Amniotic epithelial cell (primary cell): ENCODE results near the gene CACHD1.
A peak's percentile ranks its signal among the peaks of the same experiment; 100 is the strongest.

Experiments
- DNase-seq: peaks from one replicate; pipeline ENCODE4 v3.0.0-alpha.2; 2010; ENCODE audit warnings: low read depth

CACHD1 gene

DNA sequence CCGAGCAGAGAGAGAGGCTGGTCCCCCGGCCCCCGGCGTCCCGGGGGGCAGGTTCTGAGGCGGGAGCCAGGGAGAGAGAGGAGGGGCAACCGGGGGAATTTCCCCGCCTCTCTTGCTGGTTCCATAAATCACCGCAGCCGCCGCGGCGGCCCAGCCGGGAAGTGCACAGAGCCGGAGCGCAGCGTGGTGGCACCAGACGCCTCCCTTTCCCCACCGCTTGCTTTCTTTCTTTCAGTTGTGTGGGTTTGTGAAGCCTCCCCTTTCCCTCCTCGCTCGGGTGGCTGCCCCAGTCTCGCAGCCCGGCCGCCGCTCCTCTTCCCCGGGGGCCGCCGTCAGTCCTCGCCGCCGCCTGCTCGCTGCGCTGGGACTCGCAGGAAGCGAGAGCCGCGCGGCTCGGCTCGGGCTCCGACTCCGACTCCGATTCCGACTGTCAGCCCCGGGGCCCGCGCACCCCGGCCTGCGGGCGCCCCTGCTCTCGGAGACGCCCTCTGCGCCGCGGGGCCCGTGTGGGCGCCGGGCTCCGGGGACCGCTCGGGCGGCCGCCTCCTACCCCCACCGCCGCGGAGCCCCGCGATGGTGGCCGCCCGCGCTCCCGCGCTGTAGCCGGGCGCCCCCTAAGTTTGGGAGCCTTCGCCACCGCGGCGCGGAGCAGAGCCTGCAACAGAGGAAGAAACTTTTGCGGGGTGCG, at the start of gene CACHD1:
TSS of gene CACHD1 (plus strand) at position 153 of the 688 bp plus-strand sequence. CDS start 616 bp downstream, outside the sequence.
- DNase-seq = peak; percentile 59

GRCh38 chr1:64421377-64421776, 48.6 kb upstream of the CACHD1 start:
- DNase-seq = no peak

DNA sequence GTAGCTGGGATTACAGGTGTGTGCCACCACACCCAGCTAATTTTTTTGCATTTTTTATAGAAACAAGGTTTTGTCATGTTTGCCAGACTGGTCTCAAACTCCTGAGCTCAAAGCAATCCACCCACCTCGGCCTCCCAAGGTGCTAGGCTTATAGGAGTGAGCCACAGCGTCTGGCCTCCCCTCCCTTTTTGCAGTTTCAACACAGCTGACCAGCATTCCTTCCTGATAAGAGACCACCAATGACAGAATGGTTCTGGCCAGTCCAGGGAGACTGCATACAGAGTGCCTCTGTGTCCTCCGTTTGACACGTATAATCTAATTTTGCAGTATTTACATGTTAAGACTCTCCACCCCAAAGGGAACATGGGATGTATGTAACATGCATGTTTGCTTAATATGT, 46.4 kb upstream of the CACHD1 start:
- peak; percentile 43 for DNase-seq

DNA sequence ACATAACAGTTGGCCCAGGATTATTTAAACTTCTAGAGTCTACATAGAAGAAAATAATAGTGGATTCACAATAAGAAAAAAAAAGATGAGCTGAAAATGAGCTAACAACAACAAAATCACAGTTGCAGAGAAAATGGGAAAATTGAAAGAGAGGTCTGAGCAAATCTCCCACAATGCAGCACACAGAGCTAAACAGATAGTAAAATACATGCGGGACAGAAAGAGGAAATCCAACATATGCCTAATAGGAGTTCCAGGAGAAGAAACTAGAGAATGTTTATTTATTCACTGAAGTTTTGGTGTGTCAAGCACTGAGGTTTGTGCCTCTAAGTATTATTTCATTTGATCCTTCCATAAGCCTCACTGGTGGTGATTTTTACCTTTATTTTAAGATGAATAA, 45.5 kb upstream of the CACHD1 start:
- no peak for DNase-seq

GRCh38 chr1:64425521-64425920, 44.4 kb upstream of the CACHD1 start:
- DNase-seq = no peak

- no peak for DNase-seq
These were observed 43.2 kb upstream of the CACHD1 start for GRCh38 chr1:64426681-64427080.

DNA sequence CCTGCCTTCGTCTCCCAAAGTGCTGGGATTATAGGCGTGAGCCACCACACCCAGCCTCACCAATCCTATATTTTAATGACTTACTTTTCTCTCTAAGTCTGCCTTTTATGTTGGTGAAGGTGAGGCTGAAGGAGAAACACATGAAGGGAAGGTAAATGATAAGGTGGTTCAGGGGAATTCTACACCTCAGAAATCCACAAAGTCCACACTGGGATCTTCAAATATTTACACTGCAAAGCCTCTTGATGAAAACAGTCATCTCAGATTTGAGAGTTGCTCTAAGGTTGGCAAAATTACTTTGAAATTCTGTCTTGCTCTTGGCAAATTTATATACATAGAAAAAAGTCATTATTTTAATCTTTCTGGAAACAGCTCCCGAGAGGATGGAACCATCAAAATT, 42.0 kb upstream of the CACHD1 start:
- no peak for DNase-seq

DNA sequence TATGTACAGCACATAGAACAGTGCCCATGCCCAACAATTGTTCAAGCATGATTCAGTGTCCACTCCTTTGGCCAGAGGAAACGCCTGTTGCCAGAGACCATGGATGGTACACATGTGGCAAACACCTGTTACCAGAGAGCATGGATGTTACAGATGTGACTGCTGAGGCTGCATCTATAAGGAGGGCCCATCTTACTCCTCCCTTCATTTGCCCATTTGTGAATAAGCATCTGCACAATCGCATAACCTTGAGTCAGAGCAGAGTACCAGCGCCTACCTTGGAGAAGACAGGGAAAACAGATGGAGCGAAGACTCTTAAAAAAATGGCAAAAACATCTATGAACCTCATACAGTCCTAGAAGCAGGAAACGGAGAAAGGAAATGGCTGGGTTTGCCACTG, 36.6 kb upstream of the CACHD1 start:
- no peak for DNase-seq

DNA sequence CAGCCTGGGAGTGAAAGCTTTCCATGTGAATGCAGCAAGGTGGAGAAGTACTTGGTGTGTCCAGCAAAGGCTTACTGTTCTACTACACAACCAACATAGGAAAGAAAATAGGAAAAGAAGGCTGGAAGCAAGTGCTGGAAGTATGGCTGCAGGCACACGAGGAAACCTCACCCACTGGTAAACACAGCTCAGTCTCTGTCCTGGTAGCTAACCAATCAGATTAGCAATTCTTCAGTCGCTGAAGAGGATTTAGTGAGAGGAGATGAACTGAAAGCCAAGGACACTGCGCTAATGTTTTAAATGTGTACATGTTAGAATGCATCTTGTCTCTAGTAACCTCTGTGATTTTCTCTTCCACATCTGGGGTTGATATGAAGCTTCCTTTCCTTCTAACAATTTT, 36.2 kb upstream of the CACHD1 start:
- DNase-seq = no peak

GRCh38 chr1:64435000-64435399, 34.9 kb upstream of the CACHD1 start:
- DNase-seq = no peak

GRCh38 chr1:64437453-64437852, 32.5 kb upstream of the CACHD1 start:
- no peak for DNase-seq

DNA sequence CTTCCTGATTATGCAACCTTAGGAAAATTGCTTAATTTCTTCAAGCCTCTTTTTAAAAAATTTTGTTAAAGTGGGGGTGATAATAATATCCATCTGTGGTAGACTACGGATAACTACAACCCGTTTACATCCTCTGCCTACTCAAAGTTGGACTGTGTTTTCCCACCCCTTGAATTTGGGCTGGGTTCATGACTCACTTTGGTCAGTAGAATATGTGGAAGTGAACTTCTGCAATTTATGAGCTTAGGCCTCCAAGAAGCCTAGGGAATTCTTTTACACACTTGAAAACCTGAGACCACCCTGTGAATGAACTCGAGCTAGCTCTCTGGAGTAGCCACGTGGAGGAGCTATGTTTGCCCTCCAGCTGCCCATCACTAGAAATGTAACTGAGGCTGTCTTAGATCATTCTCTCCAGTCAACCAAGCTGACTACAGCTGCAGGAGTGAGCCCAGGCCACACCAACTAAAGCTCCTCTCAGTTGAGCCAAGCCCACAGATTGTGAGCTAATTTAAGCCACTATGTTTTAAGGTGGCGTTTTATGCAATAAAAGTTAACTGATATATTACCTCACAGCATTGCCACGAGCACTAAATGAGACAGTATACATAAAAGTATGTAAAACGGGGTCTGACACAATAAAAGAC, 29.6 kb upstream of the CACHD1 start:
- DNase-seq = no peak

DNA sequence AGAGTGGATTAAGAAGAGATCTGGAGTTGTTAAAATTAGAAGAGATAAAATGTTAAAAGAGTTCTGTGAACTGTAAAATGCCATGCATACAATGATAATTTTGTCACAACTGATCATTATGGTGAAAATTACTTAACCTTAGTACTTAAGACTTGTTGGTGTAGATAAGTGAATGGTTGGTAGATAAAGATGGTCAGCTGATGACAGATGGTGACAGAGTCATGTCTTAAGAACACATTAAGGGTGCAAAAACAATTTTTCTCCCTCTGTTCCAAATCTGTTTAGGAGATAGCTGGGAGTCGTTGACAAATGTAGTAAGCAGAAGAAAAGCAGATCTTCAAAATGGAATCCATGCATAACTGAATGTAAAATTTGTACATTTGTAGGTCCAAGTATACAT, 18.5 kb upstream of the CACHD1 start:
- no peak for DNase-seq

GRCh38 chr1:64453688-64454087, 16.2 kb upstream of the CACHD1 start:
- DNase-seq = no peak

GRCh38 chr1:64458915-64459314, 11.0 kb upstream of the CACHD1 start:
- no peak for DNase-seq

- DNase-seq = no peak
These were observed 10.2 kb upstream of the CACHD1 start for GRCh38 chr1:64459743-64460142.

GRCh38 chr1:64466033-64466432, 3.9 kb upstream of the CACHD1 start:
- DNase-seq = no peak

DNA sequence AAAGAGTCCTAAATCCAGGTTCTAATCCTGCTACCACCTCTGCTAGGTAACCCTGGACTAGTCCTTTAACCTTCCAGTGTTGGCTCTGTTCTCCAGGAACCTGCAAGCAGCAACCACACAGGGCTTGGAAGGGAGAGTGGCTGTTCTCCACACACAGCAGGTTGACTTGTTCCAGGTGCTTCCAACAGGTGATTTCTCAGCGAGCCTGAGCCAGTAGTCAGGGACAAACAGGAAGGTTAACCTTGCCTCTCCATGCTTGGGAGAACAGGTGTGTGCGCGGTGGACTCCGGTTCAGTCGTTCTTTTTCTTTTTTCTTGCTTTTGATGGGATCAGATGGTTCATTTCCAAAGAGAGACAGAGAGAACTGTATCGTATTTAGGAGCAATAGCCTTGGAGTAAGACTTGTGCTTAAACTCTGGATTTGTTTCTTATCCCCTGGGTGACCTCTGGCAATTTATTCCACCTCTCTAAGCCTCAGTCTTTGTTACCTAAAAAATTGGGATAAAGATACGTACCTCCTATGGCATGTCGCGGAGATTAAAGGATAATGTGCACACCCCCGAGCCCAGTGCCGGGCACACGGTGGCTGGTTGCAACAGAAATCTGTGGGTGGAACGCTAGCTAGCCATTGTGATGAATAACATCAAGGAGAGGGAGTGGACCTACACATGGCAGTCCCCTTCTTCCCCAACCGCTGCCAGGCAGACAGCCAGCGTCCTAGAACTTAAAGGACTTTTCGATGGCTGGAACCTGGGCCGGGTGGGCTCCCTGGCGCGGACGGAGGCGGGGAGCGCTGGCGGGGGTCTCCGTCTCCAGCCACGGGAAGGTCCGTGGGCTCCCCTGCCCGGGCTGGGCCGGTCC, 583 bp upstream of the CACHD1 start:
- no peak for DNase-seq

DNA sequence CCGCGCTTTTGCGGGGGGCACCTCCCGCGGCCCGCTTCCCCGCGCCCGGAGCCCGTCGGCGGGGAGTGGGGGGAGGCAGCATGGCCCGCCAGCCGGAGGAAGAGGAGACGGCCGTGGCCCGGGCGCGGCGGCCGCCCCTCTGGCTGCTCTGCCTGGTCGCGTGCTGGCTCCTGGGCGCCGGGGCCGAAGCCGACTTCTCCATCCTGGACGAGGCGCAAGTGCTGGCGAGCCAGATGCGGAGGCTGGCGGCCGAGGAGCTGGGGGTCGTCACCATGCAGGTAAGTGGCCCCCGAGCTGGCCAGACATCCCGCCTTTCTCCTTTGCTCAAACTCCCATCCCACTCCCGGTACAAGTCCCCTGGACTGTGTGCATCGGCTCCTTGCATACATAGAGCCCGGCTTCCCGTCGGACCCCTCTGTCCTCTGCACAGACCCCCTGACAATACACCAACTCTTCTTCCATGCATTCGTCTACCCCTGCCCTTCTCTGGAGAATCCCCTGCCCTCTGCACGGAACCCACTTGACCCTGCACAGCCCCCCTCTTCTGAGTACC, 812 bp downstream of the CACHD1 start:
- no peak for DNase-seq

DNA sequence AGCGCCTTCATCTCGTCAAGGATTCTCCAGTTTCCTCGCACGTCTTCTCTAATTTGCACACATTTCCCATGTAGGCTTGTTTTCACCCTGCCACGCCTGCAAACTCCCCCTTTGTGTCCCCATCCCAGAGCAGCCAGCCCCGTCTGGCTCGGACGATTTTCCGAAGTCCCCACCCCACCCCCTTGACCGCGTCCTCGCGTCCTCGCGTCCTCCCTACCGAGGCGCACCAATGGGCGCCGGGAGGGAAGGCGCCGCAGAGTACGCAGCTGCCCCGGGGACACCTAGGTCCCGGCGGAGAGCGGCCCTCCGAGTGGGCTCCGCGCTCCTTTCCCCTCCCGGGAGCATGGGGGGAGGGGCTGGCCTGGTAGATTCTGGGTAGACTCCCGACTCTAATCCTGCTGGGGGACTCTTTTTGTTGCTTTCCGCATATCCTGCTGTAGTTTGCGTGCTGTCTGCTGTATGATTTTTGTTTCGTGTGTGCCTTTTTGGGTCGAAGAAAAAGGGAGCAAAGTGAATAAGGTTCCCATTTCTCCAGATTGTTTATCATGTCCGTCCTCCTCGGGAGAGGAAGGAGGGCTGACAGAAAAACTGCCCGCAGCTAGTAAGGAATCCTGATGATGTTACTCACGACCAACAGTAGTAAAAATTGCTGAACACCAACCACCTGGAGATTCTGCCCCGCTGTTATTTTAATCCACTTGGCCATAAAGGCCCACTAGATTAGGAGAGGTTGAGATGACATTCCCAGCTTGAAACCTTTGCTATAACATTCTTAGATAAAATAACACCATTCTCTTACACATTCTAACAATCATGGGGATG, 1.5 kb downstream of the CACHD1 start:
- no peak for DNase-seq

- DNase-seq = no peak
These were observed 2.1 kb downstream of the CACHD1 start for GRCh38 chr1:64472040-64472376.

GRCh38 chr1:64472805-64473204, 2.9 kb downstream of the CACHD1 start:
- DNase-seq = no peak
